ENCODE measurements around the gene MAP2. TPM values are rescaled to one million over a fixed set of nuclear protein-coding genes. Genes with fewer than 3 reads are reported as not detected.

MAP2 gene
- total RNA-seq: 43.9 TPM

- peak; percentile 83 for DNase-seq (ENCODE audit: low spot score)
These were observed at the start of gene MAP2 for GRCh38 chr2:209423562-209424198. Gene MAP2 (plus strand): TSS chr2:209424047. CDS start chr2:209653171, 229,124 bp downstream.

- DNase-seq (ENCODE audit: low spot score): no peak
These were observed 47.2 kb upstream of the MAP2 start for GRCh38 chr2:209376686-209377085.

GRCh38 chr2:209380293-209380692 is 43.6 kb upstream of the MAP2 start:
- DNase-seq (ENCODE audit: low spot score): no peak

GRCh38 chr2:209381091-209381490 is 42.8 kb upstream of the MAP2 start:
- no peak for DNase-seq (ENCODE audit: low spot score)

- no peak for DNase-seq (ENCODE audit: low spot score)
These were observed 41.1 kb upstream of the MAP2 start for GRCh38 chr2:209382775-209383174.

- peak; percentile 17 for DNase-seq (ENCODE audit: low spot score)
These were observed 40.6 kb upstream of the MAP2 start for GRCh38 chr2:209383212-209383611.

- DNase-seq (ENCODE audit: low spot score): no peak
These were observed 36.5 kb upstream of the MAP2 start for GRCh38 chr2:209387389-209387788.

GRCh38 chr2:209388446-209389037 is 35.3 kb upstream of the MAP2 start:
- DNase-seq (ENCODE audit: low spot score): no peak

GRCh38 chr2:209389171-209389618 is 34.7 kb upstream of the MAP2 start:
- DNase-seq (ENCODE audit: low spot score): no peak

- no peak for DNase-seq (ENCODE audit: low spot score)
These were observed 33.0 kb upstream of the MAP2 start for GRCh38 chr2:209390839-209391238.

- DNase-seq (ENCODE audit: low spot score): no peak
These were observed 32.0 kb upstream of the MAP2 start for GRCh38 chr2:209391776-209392401.

GRCh38 chr2:209395229-209395628 is 28.6 kb upstream of the MAP2 start:
- no peak for DNase-seq (ENCODE audit: low spot score)

- DNase-seq (ENCODE audit: low spot score): no peak
These were observed 28.2 kb upstream of the MAP2 start for GRCh38 chr2:209395652-209396051.

GRCh38 chr2:209398463-209398862 is 25.4 kb upstream of the MAP2 start:
- no peak for DNase-seq (ENCODE audit: low spot score)

- DNase-seq (ENCODE audit: low spot score): no peak
These were observed 22.1 kb upstream of the MAP2 start for GRCh38 chr2:209401788-209402187.

GRCh38 chr2:209411296-209411695 is 12.6 kb upstream of the MAP2 start:
- no peak for DNase-seq (ENCODE audit: low spot score)

GRCh38 chr2:209411718-209412117 is 12.1 kb upstream of the MAP2 start:
- no peak for DNase-seq (ENCODE audit: low spot score)

GRCh38 chr2:209413311-209414014 is 10.4 kb upstream of the MAP2 start:
- no peak for DNase-seq (ENCODE audit: low spot score)

GRCh38 chr2:209416913-209417312 is 6.9 kb upstream of the MAP2 start:
- DNase-seq (ENCODE audit: low spot score): no peak

- no peak for DNase-seq (ENCODE audit: low spot score)
These were observed 1.6 kb upstream of the MAP2 start for GRCh38 chr2:209422191-209422754.

GRCh38 chr2:209424199-209424701 is 403 bp downstream of the MAP2 start:
- peak; percentile 24 for DNase-seq (ENCODE audit: low spot score)

Data from mucosa of gallbladder (tissue), 1 donor.